MM.1S (cell line): ENCODE data around the gene NCR3LG1.

Experiments used
- DNase-seq: peaks from one replicate; pipeline ENCODE4 v3.0.0-alpha.2; 2015
- H2AFZ ChIP-seq: fragments of 300-600 bp; sonication (generic); 2 replicates; pipeline ENCODE4 v1.6.0; 2016; ENCODE audit warnings: antibody characterized with exemption, low read length
- H3F3A ChIP-seq: fragments of 300-600 bp; sonication (generic); 2 replicates; pipeline ENCODE4 v1.6.1; 2016; ENCODE audit warnings: mild to moderate bottlenecking, antibody characterized with exemption, low read length, moderate library complexity, mixed read lengths; ENCODE audit not compliant: insufficient read depth
- H3K27ac ChIP-seq: fragments of 300-600 bp; sonication (generic); 2 replicates; pipeline ENCODE4 v1.5.1; 2016; ENCODE audit warnings: mild to moderate bottlenecking, low read length
- H3K27me3 ChIP-seq: fragments of 300-600 bp; sonication (generic); replicated peaks from 2 replicates; pipeline ENCODE4 v1.6.0; 2016; ENCODE audit warnings: low read length; ENCODE audit not compliant: insufficient read depth
- H3K36me3 ChIP-seq: fragments of 300-600 bp; sonication (generic); replicated peaks from 2 replicates; pipeline ENCODE4 v1.6.1; 2016; ENCODE audit warnings: mild to moderate bottlenecking, low read length, mixed read lengths; ENCODE audit not compliant: insufficient read depth
- H3K4me1 ChIP-seq: fragments of 300-600 bp; sonication (generic); 2 replicates; pipeline ENCODE4 v1.6.1; 2016; ENCODE audit warnings: low read length, mixed read lengths
- H3K4me2 ChIP-seq: fragments of 300-600 bp; sonication (generic); 2 replicates; pipeline ENCODE4 v1.6.0; 2016; ENCODE audit warnings: low read depth, low read length
- H3K4me3 ChIP-seq: fragments of 300-600 bp; sonication (generic); 2 replicates; pipeline ENCODE4 v1.5.1; 2016; ENCODE audit warnings: low read length, mixed read lengths
- H3K79me2 ChIP-seq: fragments of 300-600 bp; sonication (generic); 2 replicates; pipeline ENCODE4 v1.6.1; 2016; ENCODE audit warnings: mixed run types, low read length, mixed read lengths
- H3K9ac ChIP-seq: fragments of 300-600 bp; sonication (generic); 2 replicates; pipeline ENCODE4 v1.6.1; 2016; ENCODE audit warnings: low read length, mixed read lengths
- H3K9me2 ChIP-seq: fragments of 300-600 bp; sonication (generic); replicated peaks from 2 replicates; pipeline ENCODE4 v1.6.1; 2016; ENCODE audit warnings: mild to moderate bottlenecking, low read length, mixed read lengths; ENCODE audit not compliant: insufficient read depth
- H3K9me3 ChIP-seq: fragments of 300-600 bp; sonication (generic); replicated peaks from 2 replicates; pipeline ENCODE4 v1.6.1; 2016; ENCODE audit warnings: mild to moderate bottlenecking, low read length, mixed read lengths; ENCODE audit not compliant: insufficient read depth
- H4K20me1 ChIP-seq: fragments of 300-600 bp; sonication (generic); 2 replicates; pipeline ENCODE4 v1.6.1; 2016; ENCODE audit warnings: mild to moderate bottlenecking, low read length, moderate library complexity, mixed read lengths; ENCODE audit not compliant: insufficient read depth
- CTCF ChIP-seq: fragments of 300-600 bp; sonication (generic); IDR thresholded peaks from 2 replicates; pipeline ENCODE4 v1.5.1; 2016; ENCODE audit warnings: antibody characterized with exemption, low read length, mixed read lengths
- EZH2 ChIP-seq: fragments of 300-600 bp; sonication (generic); optimal IDR thresholded peaks from 2 replicates; pipeline ENCODE3; 2017; ENCODE audit warnings: low read depth, mild to moderate bottlenecking, antibody characterized with exemption, low read length, mixed read lengths
- EZH2phosphoT487 ChIP-seq: fragments of 300-600 bp; sonication (generic); IDR thresholded peaks from 2 replicates; pipeline ENCODE4 v1.6.1; 2018; ENCODE audit warnings: antibody characterized with exemption, low read length

Gene NCR3LG1

GRCh38 chr11:17347676-17348075, 3.9 kb upstream of the NCR3LG1 start:
- Histone ChIP-seq H3F3A (no peaks in the 10 kb centered on the region), H3K9me3 (no peaks in the 10 kb centered on the region), H3K27ac (no peak overlapping the region), H3K9me2 (no peaks in the 10 kb centered on the region), H2AFZ (no peak overlapping the region), H3K36me3 (no peaks in the 10 kb centered on the region), H3K4me3 (no peak overlapping the region), H3K27me3 (peaks cover 10% of the 10 kb centered on the region), H3K79me2 (no peaks in the 10 kb centered on the region), H4K20me1 (no peaks in the 10 kb centered on the region), H3K4me1 (0 out of 2 replicates have a peak, but pooled peaks cover 2% of the 10 kb centered on the region), H3K4me2 (no peak overlapping the region), H3K9ac (no peak overlapping the region)
- TF ChIP-seq EZH2: no peak
- no peak for TF ChIP-seq EZH2phosphoT487
- no peak for DNase-seq

GRCh38 chr11:17350455-17351171, 987 bp upstream of the NCR3LG1 start:
- Histone ChIP-seq H3K4me2 (no peak overlapping the region), H3K4me3 (no peak overlapping the region), H3K9ac (no peak overlapping the region), H3K4me1 (peaks cover 12% of the 10 kb centered on the region; the same call in 1 of the 2 replicates), H3K36me3 (no peaks in the 10 kb centered on the region), H3F3A (peaks cover 5% of the 10 kb centered on the region; the same call in 1 of the 2 replicates), H3K27ac (no peak overlapping the region), H3K79me2 (no peaks in the 10 kb centered on the region), H2AFZ (no peak overlapping the region), H3K9me3 (no peaks in the 10 kb centered on the region), H4K20me1 (no peaks in the 10 kb centered on the region), H3K27me3 (peaks cover 26% of the 10 kb centered on the region), H3K9me2 (no peaks in the 10 kb centered on the region)
- no peak for DNase-seq
- TF ChIP-seq EZH2phosphoT487 (no peak), EZH2 (no peak), CTCF (no peak)

- Histone ChIP-seq H3K4me3 (no peak overlapping the region), H3K9me2 (no peaks in the 10 kb centered on the region), H3K27ac (no peak overlapping the region), H3K9ac (no peak overlapping the region), H3K36me3 (no peaks in the 10 kb centered on the region), H2AFZ (no peak overlapping the region), H4K20me1 (no peaks in the 10 kb centered on the region), H3K79me2 (no peaks in the 10 kb centered on the region), H3F3A (peaks cover 5% of the 10 kb centered on the region; the same call in 1 of the 2 replicates), H3K4me2 (no peak overlapping the region), H3K27me3 (peaks cover 26% of the 10 kb centered on the region), H3K9me3 (no peaks in the 10 kb centered on the region), H3K4me1 (peaks cover 12% of the 10 kb centered on the region; the same call in 1 of the 2 replicates)
- no peak for DNase-seq
- TF ChIP-seq EZH2phosphoT487 (no peak), EZH2 (no peak), CTCF (no peak)
Measured at GRCh38 chr11:17351172-17351509, 459 bp upstream of the NCR3LG1 start.
